Urinary bladder (tissue), 4 donors: ENCODE results near the gene EPHB1. TPM values are rescaled to one million over a fixed set of nuclear protein-coding genes. Genes with fewer than 3 reads are reported as not detected.

ENCODE experiments used
- DNase-seq: peaks from one replicate; pipeline ENCODE4 v3.0.0-alpha.2; 2015; ENCODE audit errors: extremely low spot score
- H3K27ac ChIP-seq: one replicate; pipeline ENCODE4 v1.5.1; 2013; ENCODE audit warnings: low read depth, mild to moderate bottlenecking, moderate library complexity
- H3K36me3 ChIP-seq: one replicate; pipeline ENCODE4 v1.6.1; 2013; ENCODE audit warnings: mild to moderate bottlenecking, moderate library complexity; ENCODE audit not compliant: insufficient read depth
- H3K4me1 ChIP-seq: one replicate; pipeline ENCODE4 v1.6.1; 2013; ENCODE audit warnings: mild to moderate bottlenecking, moderate library complexity; ENCODE audit not compliant: insufficient read depth
- H3K4me3 ChIP-seq: one replicate; pipeline ENCODE4 v1.5.1; 2013; ENCODE audit warnings: low read depth, low read length
- WGBS: extraction: QIAGEN DNeasy Blood & Tissue Kit; methylation state at CpG from one replicate; pipeline ENCODE4 v1.1.7; 2013; 5-methylcytosine and 5-hydroxymethylcytosine counted together
- polyA plus RNA-seq: library from polyadenylated mRNA; stranded (reverse); fragments of 200-250 nt; gene quantifications from one replicate; pipeline ENCODE4 v1.2.3, GENCODE V29; 2013
- total RNA-seq: library from RNA; depleted of rRNA; stranded (reverse); fragments of >200 nt; gene quantifications from one replicate; pipeline ENCODE4 v1.2.3, GENCODE V29; 2014
- donor health status: healthy with polysubstance abuse.
- donor health status: healthy.

Gene EPHB1
- total and polyA plus RNA-seq, 2 donors, result 0.67 to 1.6 TPM

DNA sequence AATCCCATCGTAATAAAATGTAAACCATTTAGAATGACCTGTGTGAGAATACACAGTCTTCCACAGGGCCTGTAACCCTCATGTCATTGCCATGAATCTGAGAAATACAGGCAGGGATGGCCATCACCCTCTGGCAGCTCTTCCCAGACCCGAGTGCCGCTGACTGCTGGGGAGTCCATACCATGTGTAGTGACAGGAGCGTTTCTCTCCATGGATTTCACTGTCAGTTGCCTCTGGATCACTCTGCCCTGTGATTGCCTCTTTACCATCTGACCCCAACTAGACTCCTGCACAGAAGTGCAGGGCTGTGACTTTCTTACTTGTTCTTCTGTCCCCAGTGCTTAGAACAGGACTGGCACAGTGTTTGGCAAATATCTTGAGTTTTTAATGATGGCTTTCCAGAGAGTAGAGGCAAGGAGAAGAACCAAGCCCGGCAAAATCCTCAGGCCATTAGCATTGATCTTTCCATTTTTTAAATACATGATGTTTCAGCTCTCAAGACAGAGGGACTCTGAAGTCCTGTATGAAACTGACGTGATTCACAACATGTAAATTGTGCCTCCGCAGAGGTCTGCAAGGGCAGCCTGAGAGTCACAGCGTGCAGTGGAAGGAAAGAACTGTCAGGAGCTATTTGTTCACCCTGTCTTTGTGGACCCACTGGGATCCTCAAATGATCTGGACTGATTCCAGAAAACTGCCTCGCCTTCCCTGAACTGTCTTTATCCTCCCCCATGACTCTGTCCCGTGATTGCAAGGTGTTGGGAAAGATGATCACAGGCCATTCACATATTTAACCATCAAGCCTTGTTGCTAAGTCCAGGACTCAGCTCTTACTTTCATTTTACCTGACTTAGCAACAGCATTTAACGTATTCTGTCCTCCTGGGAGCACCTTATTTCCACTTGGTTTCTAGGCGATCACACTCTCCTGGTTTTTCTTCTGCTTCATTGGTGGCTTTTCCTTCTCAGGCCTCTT is 354.9 kb downstream of the EPHB1 start:
- Histone ChIP-seq H3K27ac (no peak overlapping the region), H3K4me3 (no peak overlapping the region), H3K36me3 (no peaks in the 10 kb centered on the region), H3K4me1 (no peaks in the 10 kb centered on the region)
- no peak for DNase-seq
- WGBS, result 67% methylated on average over 12 of the region's 12 CpGs

DNA sequence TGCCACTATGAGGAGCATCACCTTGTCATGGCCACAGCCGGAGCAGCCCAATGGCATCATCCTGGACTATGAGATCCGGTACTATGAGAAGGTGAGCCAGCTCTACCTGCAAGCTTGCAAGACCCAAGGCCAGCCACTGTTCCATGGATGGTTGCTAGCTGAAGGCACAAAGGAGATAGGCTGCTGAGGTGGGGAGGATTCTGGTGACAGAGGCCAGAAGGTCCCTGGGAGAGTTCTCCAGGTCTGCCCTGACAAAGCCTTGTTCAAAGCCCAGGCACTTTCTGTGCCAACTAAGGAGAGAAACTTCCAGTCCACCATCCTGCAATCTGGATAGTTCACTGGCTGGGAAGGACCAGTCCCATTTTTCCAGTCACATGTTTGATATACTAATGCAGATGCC is 359.1 kb downstream of the EPHB1 start:
- Histone ChIP-seq H3K36me3 (no peaks in the 10 kb centered on the region), H3K4me1 (no peaks in the 10 kb centered on the region), H3K27ac (no peak overlapping the region), H3K4me3 (no peak overlapping the region)
- DNase-seq, result no peak
- 97% methylated on average over 2 of the region's 2 CpGs for WGBS

DNA sequence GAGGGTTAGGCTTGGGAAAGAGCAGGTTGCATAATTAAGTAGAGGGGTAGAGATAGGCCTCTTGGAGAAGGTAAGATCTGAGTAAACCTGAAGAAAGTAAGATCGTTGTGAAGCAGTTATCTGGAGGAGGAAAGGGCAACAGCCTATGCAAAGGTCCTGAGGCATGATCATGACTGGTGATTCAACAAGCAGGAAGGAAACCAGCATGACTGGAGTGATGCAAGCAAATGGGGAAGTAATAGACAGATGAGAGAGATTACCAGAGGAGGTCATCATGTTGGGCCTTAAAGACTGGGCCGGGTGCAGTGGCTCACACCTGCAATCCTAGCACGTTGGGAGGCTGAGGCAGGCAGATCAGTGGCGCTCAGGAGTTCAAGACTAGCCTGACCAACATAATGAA is 360.2 kb downstream of the EPHB1 start:
- H3K27ac ChIP-seq, result no peak overlapping the region
- no peaks in the 10 kb centered on the region for H3K36me3 ChIP-seq
- no peak for DNase-seq
- WGBS, result 85% methylated on average over 4 of the region's 4 CpGs
- no peaks in the 10 kb centered on the region for H3K4me1 ChIP-seq
- H3K4me3 ChIP-seq, result no peak overlapping the region

DNA sequence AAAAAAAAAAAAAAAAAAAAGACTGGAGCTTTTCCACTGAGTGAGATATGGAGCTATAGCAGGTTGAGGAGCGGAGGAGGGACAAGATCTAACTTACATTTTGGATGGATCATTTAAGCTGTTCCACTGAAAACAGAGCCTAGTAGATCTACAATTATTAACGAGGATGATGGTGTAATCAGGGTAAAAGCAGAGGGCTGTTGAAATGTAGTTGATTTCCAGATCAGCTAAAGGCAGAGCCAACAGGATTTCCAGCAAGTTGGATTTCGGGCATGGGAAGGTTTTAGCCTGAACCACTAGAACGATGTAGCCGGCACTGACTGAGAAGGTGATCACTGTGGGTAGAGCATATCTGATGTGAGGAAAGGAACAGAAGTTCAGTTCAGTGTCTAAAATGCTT is 360.7 kb downstream of the EPHB1 start:
- H3K36me3 ChIP-seq, result no peaks in the 10 kb centered on the region
- no peaks in the 10 kb centered on the region for H3K4me1 ChIP-seq
- no peak overlapping the region for H3K4me3 ChIP-seq
- H3K27ac ChIP-seq, result no peak overlapping the region
- 83% methylated on average over 5 of the region's 5 CpGs for WGBS
- DNase-seq, result no peak

DNA sequence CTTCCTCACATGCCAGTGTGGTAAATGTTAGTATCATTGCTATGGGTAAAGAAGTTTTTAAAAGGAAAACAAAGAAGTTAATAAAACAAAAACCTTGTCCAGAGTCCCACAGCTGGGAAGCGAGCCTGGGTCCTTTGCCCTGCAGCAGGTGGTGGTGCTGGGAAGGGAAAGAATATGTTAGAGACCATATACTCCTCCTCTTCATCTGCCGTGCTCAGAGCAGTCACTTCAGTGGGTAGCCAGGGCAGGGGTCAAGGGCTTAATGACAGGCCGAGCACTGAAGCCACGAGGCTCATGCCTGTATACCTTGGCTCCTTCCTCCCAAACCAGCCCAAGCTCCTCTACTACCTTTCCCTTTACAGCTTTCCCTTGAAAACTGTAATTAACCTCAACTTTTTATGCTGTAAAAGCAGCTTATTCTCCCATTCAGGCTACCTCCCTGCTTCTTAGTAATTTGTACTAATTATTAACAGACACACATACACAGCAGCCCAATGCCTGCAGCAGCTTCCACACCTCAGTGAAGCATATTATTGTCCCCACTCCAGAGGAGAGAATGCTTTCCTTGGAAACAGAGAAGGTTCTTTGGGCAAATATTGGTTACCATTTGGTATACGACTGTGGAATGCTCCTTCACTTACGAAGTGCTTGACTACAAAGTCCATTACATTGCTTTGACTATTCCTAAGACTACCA is 362.1 kb downstream of the EPHB1 start:
- H3K27ac ChIP-seq, result no peak overlapping the region
- DNase-seq, result no peak
- no peak overlapping the region for H3K4me3 ChIP-seq
- no peaks in the 10 kb centered on the region for H3K4me1 ChIP-seq
- WGBS, result 56% methylated on average over 6 of the region's 6 CpGs
- no peaks in the 10 kb centered on the region for H3K36me3 ChIP-seq

DNA sequence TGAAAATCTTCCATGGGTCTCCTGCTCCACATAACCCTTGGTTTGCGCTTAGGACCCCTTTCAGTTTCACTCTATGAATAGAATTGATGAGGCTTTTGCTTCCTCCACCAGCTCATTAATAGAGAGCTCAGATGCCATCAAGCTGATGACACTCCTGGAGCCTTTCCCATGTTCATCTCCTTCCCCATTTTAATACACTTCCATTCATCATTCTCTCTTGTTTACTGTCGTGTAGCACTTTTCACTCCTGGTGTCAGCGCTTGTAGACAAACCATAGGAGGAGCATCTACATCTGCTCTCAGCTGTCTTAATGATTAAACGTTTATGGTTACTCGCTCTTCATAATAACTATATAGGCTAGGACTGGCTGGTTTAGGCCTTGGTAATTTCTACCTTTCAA is 363.5 kb downstream of the EPHB1 start:
- H3K4me1 ChIP-seq, result no peaks in the 10 kb centered on the region
- 90% methylated on average over 5 of the region's 5 CpGs for WGBS
- no peaks in the 10 kb centered on the region for H3K36me3 ChIP-seq
- no peak overlapping the region for H3K27ac ChIP-seq
- H3K4me3 ChIP-seq, result no peak overlapping the region
- DNase-seq, result no peak

DNA sequence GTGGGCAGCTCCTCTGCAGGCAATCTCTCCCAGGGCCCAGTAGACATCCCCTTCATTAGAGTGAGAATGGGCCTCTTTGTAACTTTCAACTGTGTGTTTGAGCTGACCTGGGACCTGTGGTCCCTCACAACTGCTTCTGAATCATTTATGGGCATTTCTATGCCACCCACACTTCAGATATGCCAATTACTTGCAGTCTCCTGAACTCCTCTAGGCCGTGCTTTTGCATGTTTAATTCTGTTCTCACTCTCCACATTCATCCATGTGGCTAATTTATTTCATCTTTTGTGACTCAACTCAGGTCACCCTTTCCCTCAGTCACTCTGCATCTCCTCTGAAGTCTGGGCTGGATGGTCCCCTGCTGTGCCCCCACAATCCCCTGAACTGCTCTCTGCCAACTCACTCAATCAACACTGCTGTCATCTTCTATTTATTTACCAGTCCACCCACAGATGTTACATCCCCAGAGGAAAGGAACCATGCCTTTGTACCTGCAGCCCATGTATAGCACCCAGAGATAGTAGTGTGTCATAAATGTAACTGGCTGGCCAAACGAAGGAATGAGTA is 364.7 kb downstream of the EPHB1 start:
- H3K4me3 ChIP-seq, result no peak overlapping the region
- no peak for DNase-seq
- 33% methylated on average over 2 of the region's 2 CpGs for WGBS
- H3K4me1 ChIP-seq, result no peaks in the 10 kb centered on the region
- H3K36me3 ChIP-seq, result no peaks in the 10 kb centered on the region
- H3K27ac ChIP-seq, result no peak overlapping the region

DNA sequence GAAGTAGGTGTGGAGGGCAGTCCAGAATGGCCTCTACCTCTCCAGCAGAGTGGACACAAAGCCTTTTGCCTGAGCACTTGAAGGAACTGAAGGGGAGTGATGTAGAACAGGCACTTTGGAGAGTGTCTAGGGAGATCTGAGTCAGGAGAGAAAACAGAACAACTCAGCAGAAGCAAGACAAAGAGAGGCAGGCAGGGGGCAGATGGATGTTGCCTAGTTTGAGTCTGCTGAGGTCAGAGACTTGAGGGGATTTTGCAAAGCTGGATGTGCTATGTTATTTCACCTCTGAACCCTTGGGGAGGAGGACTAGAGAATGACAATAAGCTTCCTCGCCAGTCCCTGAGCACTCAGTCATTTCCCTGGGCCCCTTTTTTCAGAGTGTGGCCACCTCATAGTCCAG is 366.4 kb downstream of the EPHB1 start:
- H3K27ac ChIP-seq, result no peak overlapping the region
- DNase-seq, result no peak
- 74% methylated on average over 1 of the region's 1 CpG for WGBS

DNA sequence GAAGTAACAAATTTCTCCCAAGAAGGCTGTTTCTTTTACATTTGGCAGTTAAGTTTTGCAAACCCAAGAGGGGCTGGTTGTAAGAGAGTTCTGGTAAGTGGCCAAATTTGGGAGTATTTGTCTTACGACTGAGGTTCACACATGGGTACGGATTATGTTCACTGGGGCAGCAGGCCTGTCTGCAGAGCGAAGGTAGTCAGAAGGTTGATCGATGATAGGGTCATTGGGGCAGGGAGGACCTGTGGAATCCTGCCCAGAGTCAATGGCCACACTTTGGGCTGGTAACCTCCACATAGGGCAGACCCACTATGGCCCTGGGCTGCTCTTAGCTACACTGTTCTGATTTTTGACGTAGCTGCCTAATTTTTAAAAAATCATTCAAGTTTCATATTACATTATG is 368.6 kb downstream of the EPHB1 start:
- no peak for DNase-seq
- Histone ChIP-seq H3K27ac (no peak overlapping the region), H3K4me1 (no peaks in the 10 kb centered on the region), H3K36me3 (no peaks in the 10 kb centered on the region), H3K4me3 (no peak overlapping the region)
- 79% methylated on average over 5 of the region's 5 CpGs for WGBS

More for the DNA sequence above, 366.4 kb downstream of the EPHB1 start:
- no peak overlapping the region for H3K4me3 ChIP-seq
- H3K4me1 ChIP-seq, result no peaks in the 10 kb centered on the region
- H3K36me3 ChIP-seq, result no peaks in the 10 kb centered on the region

DNA sequence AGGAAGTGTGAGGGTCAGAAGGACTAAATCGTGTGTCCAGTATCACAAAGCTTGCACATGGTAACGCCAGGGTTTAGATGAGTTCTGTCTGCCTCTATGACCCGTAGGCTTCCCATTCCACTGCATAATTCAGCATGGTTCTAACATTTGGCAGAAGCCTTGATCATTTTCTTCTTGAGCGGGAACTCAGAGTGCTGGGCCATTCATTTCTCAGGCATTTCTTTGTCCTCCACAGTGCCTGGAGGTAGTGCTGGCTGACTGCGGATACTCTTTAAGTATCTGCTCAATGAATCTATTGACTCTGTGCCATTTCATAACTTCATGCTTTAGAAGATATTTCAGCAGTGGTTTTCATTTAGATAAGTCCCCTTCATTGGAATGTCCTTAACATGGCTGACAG is 370.2 kb downstream of the EPHB1 start:
- H3K27ac ChIP-seq, result no peak overlapping the region
- 77% methylated on average over 5 of the region's 5 CpGs for WGBS
- no peak overlapping the region for H3K4me3 ChIP-seq
- DNase-seq, result no peak
- no peaks in the 10 kb centered on the region for H3K4me1 ChIP-seq
- H3K36me3 ChIP-seq, result no peaks in the 10 kb centered on the region

DNA sequence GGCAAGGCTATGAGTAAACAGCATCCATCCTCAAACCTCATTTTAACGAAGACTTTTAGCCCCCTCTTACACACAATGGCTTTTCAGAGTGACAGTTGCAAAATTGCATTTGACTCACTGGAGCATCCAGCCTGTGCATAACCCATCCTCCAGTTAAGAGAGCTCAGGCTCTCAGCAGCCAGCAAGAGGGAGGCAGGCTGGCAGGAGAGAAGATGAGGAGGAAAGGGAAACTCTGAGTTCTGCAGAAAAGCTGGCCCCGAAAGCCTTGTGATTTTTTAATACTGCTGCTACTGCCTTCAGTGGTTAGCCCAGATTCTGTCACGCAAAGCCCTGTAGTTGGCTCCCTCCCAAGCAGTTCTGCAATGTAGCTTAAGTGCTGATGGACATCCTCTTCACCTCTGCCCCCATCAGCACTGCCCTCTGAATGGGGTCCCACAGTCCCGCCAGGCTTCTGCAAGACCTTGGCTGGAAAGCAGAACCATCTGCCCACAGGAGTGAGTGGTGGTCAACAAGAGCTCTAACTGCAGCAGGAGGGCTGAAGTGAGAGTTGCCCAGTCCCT is 371.3 kb downstream of the EPHB1 start:
- Histone ChIP-seq H3K27ac (no peak overlapping the region), H3K36me3 (no peaks in the 10 kb centered on the region), H3K4me3 (no peak overlapping the region), H3K4me1 (no peaks in the 10 kb centered on the region)
- 59% methylated on average over 4 of the region's 4 CpGs for WGBS
- DNase-seq, result no peak

DNA sequence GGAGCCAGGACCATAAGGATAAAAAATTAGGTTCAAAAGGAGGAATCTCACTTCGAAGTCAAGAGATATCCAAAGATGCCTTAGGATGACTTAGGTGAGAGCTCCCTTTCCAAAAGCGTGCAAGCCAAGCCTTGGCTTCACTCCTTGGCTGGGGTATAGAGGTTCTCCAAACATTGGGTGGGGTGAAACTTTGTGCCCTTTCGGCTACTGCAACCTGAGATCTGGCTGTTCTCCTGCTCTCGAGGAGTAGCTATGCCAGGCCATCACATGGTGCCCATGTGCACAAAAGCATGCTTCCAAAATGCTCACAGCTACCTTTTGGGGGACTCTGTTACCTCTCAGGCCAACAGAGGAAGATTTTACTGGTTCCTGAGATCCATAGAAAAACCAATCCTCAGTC is 373.8 kb downstream of the EPHB1 start:
- WGBS, result 83% methylated on average over 4 of the region's 4 CpGs
- no peaks in the 10 kb centered on the region for H3K4me1 ChIP-seq
- H3K36me3 ChIP-seq, result no peaks in the 10 kb centered on the region
- no peak for DNase-seq
- no peak overlapping the region for H3K27ac ChIP-seq
- no peak overlapping the region for H3K4me3 ChIP-seq

DNA sequence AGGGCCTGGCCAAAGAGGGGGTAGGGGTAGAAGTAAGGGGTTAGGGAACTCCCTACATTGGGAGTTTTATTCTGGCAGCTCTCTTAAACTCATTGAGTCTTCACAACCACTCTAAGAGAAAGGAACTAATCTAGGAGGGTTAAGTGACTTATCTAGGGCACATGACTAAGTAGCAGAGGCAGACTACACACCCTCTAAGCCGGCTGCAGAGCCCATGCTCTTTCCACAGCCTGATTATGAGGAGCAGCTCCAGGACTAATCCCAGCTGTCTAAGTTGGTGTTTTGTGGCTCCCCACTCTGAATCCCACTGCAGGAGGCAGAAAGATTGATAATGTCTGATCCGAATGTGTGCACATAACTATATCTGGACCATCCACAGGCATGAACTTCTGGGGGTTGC is 374.6 kb downstream of the EPHB1 start:
- WGBS, result 43% methylated on average over 2 of the region's 2 CpGs
- H3K4me1 ChIP-seq, result no peaks in the 10 kb centered on the region
- no peak overlapping the region for H3K4me3 ChIP-seq
- no peaks in the 10 kb centered on the region for H3K36me3 ChIP-seq
- no peak overlapping the region for H3K27ac ChIP-seq
- no peak for DNase-seq
